ENCODE data around the gene EFHD2. TPM values are rescaled to one million over a fixed set of nuclear protein-coding genes. Genes with fewer than 3 reads are reported as not detected.

The EFHD2 gene
- total and polyA plus RNA-seq, 2 of the 8 experiments (the other 6 are each of a cell fraction or from before 2014, with no cell fraction given): 24.4 to 25.1 TPM

- TF ChIP-seq ZNF274 (IDR thresholded peaks at IDR 0.05; ENCODE audit: borderline replicate concordance, extremely low read depth, low read length): no peak
These were observed 21.3 kb downstream of the EFHD2 start (continued) for GRCh38 chr1:15430787-15431570.

All from H1 (cell line).